Metanephros (tissue), 1 donor: Measurements from ENCODE around the gene SLC30A3. TPM values are rescaled to one million over a fixed set of nuclear protein-coding genes. Genes with fewer than 3 reads are reported as not detected.

Experiments
- total RNA-seq: library from RNA; depleted of rRNA; stranded (reverse); fragments of >200 nt; gene quantifications from one replicate; pipeline ENCODE4 v1.2.3, GENCODE V29; 2014

SLC30A3 gene, protein sequence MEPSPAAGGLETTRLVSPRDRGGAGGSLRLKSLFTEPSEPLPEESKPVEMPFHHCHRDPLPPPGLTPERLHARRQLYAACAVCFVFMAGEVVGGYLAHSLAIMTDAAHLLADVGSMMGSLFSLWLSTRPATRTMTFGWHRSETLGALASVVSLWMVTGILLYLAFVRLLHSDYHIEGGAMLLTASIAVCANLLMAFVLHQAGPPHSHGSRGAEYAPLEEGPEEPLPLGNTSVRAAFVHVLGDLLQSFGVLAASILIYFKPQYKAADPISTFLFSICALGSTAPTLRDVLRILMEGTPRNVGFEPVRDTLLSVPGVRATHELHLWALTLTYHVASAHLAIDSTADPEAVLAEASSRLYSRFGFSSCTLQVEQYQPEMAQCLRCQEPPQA
- 2.2 TPM for total RNA-seq

DNA sequence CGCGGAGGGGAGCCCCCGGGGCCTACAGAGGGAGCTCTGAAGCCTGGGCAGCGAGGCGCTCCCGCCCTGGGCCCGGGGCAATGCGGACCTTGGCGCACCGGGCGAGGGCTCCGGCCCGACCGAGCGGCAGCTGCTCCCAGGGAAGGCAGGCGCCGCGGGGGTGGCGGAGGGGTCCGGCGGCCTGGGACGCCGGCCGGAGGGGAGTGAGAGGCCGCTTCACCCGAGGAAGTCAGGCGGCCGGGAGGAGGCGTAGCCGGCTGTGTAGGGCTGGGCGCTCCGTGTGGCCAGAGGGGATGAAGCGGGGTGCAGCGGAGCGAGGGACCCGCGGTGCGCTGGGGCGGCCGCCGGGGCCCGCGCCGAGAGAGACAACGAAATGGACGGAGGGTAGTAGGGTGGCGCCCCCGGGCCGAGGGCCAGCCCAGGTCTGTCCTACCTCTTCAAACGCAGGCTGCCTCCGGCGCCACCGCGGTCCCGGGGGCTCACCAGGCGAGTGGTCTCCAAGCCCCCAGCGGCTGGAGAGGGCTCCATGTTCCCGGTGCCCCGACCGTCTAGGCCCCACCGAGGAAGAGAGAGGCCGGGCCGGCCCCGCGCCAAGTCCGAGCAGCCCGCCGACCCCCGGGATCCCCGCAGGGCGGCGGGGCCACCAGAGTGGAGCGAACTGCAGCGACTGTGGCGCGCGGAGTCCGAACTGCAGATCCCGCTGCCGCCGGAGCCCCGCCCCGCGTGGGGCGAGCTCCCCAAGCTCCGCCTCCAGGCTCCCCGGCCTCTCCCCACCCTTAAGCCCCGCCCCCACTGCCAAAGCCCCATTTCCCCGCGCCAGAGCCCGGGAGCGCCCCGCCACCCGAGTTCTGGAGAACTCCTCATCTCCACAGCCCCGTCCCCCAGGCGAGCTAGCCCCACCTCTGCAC is at the start of gene SLC30A3:
Gene SLC30A3 (minus strand): TSS at position 669 of the 908 bp plus-strand sequence. CDS start 141 bp downstream, at position 528.

DNA sequence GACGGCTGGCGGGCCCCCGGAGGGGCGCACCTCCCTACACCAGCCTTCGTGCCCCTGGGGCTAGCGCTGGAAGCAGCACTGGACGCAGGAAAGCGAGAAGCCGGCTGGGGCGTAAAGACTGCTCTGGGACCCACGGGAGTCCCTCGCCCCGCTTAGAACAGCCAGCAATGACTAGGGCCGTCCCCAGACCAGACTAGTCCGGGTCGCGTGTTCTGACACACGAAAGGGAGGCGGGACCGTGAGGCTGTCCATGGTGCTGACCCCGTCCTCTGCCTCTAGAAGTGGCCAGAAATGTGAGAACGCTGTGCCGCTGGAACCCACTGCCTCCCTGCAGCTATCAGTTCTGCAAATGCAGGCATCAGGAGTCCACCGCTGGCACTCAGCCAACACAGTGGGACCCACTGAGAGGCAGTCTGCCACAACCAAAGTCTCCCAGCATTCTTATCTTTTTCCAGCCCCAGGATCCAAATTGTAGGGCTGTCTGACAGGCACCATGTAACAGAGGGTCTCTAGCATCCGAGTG is 45.6 kb upstream of the SLC30A3 start, which contains the start of gene UCN:
Gene UCN (minus strand): TSS at position 87 of the 523 bp plus-strand sequence. CDS start 550 bp downstream, outside the sequence.

DNA sequence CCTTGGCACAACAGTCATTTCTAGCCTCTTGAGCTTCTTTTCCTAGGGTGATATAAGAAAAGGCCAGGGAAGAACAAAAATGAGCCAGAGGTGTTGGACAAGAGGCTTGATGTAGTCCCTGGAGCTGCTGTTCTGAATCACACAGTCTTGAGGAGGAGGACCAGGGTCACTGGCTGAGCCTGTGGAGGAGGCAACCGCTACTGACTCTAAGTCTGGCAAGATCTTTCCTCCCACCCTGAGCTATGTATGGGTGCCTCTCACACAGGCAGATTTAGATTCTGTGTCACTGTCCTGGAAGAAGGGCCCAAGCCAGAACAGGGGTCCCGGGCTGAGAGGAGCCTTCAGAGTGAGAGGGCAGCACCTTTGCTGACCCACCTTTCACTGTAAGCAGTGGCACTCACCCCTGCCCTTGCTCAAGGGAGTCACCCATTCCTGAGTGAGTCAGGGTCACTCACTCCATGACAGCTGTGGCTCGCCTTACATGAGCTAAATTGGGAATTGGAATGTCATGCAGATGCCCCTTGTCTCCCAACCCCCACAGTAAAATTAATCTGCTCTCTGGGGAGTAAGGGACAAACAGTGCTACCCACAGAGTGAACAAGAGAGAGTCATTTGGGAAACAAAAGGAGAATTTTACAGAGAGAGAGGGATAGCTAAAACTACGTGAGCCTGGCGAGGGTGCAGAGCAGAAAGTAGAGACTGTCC is 19.2 kb upstream of the SLC30A3 start, which contains the start of gene TRIM54:
Gene TRIM54 (plus strand): TSS at position 575 of the 705 bp plus-strand sequence. CDS start 303 bp downstream, outside the sequence.

DNA sequence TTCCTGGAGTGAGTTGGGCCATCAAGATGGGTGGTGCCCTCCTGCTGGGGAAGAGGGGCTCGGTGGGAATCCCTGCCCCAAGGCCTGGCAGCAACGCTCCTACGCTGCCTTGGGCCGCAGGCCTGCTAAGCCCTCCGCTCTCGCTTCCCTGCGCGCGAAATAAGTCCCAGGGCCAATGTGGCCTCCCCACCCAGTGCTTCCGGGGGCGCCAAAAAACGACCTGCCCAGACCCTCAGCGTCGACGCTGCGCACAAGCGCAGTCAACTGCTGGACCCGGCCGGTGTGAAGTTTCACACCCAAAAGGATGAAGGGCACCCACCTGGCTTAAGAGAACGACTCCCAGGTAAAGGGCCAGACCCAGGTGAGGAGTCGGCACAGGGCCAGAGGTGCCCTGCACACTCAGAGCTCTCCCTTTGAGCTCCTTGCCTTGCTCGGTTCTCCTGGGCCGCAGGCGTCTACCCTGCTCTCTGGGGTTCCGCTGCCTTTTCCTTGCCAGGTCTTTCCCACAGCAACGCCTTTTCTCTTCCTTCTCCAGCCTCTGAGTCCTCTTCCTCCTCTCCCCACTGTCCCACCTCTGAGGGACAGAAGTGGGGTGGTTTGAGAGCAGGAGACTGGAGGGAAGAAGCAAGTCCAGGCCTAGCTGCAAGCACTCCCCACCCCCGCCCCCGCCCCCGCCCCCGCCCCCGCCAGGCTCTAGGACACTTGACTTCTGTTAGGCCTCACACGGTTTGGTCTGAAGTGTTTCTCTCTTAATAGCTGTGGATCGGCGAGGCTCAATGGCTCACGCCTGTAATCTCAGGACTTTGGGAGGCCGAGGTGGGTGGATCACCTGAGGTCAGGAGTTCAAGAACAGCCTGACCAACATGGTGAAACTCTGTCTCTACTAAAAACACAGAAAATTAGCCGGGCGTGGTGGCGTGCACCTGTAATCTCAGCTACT is 12.6 kb upstream of the SLC30A3 start, which contains the start of gene DNAJC5G:
Gene DNAJC5G (plus strand): TSS at position 223 of the 940 bp plus-strand sequence. CDS start 1,296 bp downstream, outside the sequence.

DNA sequence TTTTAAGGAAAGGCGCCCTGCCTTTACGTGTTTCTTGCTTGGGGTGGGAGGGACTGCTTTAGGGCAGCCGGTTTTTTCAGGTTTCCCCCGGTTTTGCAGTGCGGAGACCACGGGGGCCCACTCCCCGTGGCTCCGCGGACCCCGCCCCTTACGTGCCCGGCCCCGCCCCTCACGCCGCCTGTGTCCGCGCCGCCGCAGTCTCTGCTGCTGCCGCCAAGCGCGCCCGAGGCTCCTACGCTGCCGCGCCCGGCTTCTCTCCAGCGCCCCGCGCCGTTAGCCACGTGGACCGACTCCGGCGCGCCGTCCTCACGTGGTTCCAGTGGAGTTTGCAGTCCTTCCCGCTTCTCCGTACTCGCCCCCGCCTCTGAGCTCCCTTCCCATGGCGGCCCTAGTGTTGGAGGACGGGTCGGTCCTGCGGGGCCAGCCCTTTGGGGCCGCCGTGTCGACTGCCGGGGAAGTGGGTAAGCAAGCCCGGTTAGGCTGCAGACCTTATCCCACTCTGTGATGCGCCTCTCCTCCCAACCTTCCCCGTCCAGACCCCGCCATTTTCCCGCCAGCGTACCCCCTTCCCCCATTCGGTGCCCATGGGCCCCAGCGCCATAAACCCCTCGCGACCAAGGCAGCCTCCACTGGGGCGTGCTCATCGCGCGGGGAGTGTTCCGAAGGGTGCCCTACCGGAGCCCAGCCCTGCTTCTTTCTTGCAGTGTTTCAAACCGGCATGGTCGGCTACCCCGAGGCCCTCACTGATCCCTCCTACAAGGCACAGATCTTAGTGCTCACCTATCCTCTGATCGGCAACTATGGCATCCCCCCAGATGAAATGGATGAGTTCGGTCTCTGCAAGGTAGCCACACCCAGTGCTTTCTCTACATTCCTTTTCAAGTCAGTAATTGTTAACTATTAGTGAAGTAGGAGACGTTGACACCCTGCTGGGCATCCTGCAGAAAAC is 45.4 kb downstream of the SLC30A3 start, which contains the start of gene CAD:
Gene CAD (plus strand): TSS at position 197 of the 949 bp plus-strand sequence. CDS start 183 bp downstream, at position 380.

DNA sequence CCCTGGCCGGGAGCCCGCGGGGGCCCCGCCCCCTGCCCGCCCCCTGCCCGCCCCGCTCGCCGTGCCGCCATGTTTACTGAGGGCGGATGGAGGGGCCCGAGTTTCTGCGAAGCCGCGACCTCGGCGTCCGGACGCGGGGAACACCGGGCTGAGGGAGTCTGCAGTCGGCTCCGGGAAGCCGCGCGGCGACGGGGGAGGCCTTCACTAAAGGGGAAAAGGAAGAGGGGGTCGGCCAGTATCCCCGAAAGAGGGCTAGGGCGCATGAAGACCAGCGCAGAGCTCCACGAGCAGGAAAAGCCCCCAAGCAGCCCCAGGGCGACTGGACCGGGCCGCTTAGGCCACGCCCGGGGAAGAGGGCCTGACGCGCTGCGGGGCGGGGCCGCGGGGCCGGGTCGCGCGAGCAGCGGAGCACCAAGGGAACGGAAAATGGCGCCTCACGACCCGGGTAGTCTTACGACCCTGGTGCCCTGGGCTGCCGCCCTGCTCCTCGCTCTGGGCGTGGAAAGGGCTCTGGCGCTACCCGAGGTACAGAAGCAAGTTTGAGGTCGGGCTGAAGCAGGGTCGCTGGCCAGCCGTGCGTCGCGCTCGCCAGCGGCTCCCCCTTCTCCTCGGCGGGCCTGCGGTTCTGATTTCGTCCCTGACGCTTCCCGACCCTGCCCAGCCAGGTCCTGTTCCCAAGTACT is 50.8 kb downstream of the SLC30A3 start, which contains the start of the genes ATRAID and SLC5A6:
Gene ATRAID (plus strand): TSS at position 99 of the 683 bp plus-strand sequence. CDS start 328 bp downstream, at position 427.
Gene SLC5A6 (minus strand): TSS at position 326 of the 683 bp plus-strand sequence. CDS start 4,618 bp downstream, outside the sequence.

Other genes with a start within 250 kb of the SLC30A3 start
- 33.5 TPM for gene TMEM214, start 230.1 kb downstream of the SLC30A3 start, total RNA-seq
- 31.6 TPM for gene AGBL5, start 211.4 kb downstream of the SLC30A3 start, total RNA-seq
- 166 TPM for gene OST4, start 191.4 kb downstream of the SLC30A3 start, total RNA-seq
- 164 TPM for gene EMILIN1, start 184.4 kb downstream of the SLC30A3 start, total RNA-seq
- gene KHK, start 176.3 kb downstream of the SLC30A3 start, total RNA-seq, result 18.2 TPM
- 3.6 TPM for gene CGREF1, start 143.9 kb downstream of the SLC30A3 start, total RNA-seq
- gene ABHD1, start 139.2 kb downstream of the SLC30A3 start, total RNA-seq, result 0.47 TPM
- gene PREB, start 128.4 kb downstream of the SLC30A3 start, total RNA-seq, result 27.2 TPM
- gene PRR30, start 123.6 kb downstream of the SLC30A3 start, total RNA-seq, result not detected
- gene TCF23, start 114.0 kb downstream of the SLC30A3 start, total RNA-seq, result 0.35 TPM
- 146 TPM for gene ATRAID, start 51.0 kb downstream of the SLC30A3 start, total RNA-seq
- gene SLC5A6, start 50.8 kb downstream of the SLC30A3 start, total RNA-seq, result 31.8 TPM
- 52.7 TPM for gene CAD, start 45.7 kb downstream of the SLC30A3 start, total RNA-seq
- gene DNAJC5G, start 12.4 kb upstream of the SLC30A3 start, total RNA-seq, result 0.12 TPM
- gene TRIM54, start 19.4 kb upstream of the SLC30A3 start, total RNA-seq, result 10.4 TPM
- gene UCN, start 45.4 kb upstream of the SLC30A3 start, total RNA-seq, result 2.5 TPM
- 36.4 TPM for gene MPV17, start 60.0 kb upstream of the SLC30A3 start, total RNA-seq
- gene GTF3C2, start 93.7 kb upstream of the SLC30A3 start, total RNA-seq, result 47.6 TPM
- 18.6 TPM for gene EIF2B4, start 107.3 kb upstream of the SLC30A3 start, total RNA-seq
- 75.7 TPM for gene SNX17, start 107.6 kb upstream of the SLC30A3 start, total RNA-seq
- gene ZNF513, start 117.7 kb upstream of the SLC30A3 start, total RNA-seq, result 14.4 TPM
- gene PPM1G, start 146.5 kb upstream of the SLC30A3 start, total RNA-seq, result 52.4 TPM
- gene NRBP1, start 165.6 kb upstream of the SLC30A3 start, total RNA-seq, result 82.8 TPM
- gene KRTCAP3, start 179.3 kb upstream of the SLC30A3 start, total RNA-seq, result 1.1 TPM
- gene IFT172, start 226.7 kb upstream of the SLC30A3 start, total RNA-seq, result 51.2 TPM
- gene FNDC4, start 232.2 kb upstream of the SLC30A3 start, total RNA-seq, result 6.8 TPM
- gene GCKR, start 233.8 kb upstream of the SLC30A3 start, total RNA-seq, result 0.12 TPM